Stimulated activated CD8-positive, alpha-beta memory T cell treated with anti-CD3 and anti-CD28 coated beads, Interleukin-4, amount 100 ng/mL, for 24 hours (primary cell): ENCODE data around the gene THRB.
"Not testable (repeated sequence)": the region's sequence is repeated elsewhere in the genome, so short reads cannot be mapped to it uniquely, and the experiment has no call there.

ENCODE experiments used
- DNase-seq: peaks from one replicate; pipeline ENCODE4 v3.0.0-alpha.2; 2020; ENCODE audit warnings: low read depth

THRB gene

GRCh38 chr3:24401090-24401810 lies 93.4 kb downstream of the THRB start:
- DNase-seq = no peak

GRCh38 chr3:24400450-24400849 lies 94.2 kb downstream of the THRB start:
- no peak for DNase-seq

- no peak for DNase-seq
Measured at GRCh38 chr3:24400015-24400414, 94.6 kb downstream of the THRB start.

- no peak for DNase-seq
Measured at GRCh38 chr3:24399614-24400013, 95.0 kb downstream of the THRB start.

- DNase-seq = not testable (repeated sequence)
Measured at GRCh38 chr3:24398712-24399111, 95.9 kb downstream of the THRB start.

- DNase-seq = no peak
Measured at GRCh38 chr3:24396338-24396737, 98.3 kb downstream of the THRB start.

- no peak for DNase-seq
Measured at GRCh38 chr3:24394754-24395153, 99.9 kb downstream of the THRB start.

- DNase-seq = no peak
Measured at GRCh38 chr3:24393316-24393715, 101.3 kb downstream of the THRB start.

- DNase-seq = no peak
Measured at GRCh38 chr3:24390169-24391130, 104.2 kb downstream of the THRB start.

GRCh38 chr3:24389108-24390090 lies 105.3 kb downstream of the THRB start:
- DNase-seq = no peak

- DNase-seq = no peak
Measured at GRCh38 chr3:24388611-24389010, 106.0 kb downstream of the THRB start.

- no peak for DNase-seq
Measured at GRCh38 chr3:24388159-24388558, 106.5 kb downstream of the THRB start.

- DNase-seq = no peak
Measured at GRCh38 chr3:24387493-24387892, 107.2 kb downstream of the THRB start.

GRCh38 chr3:24387000-24387399 lies 107.7 kb downstream of the THRB start:
- no peak for DNase-seq

- DNase-seq = no peak
Measured at GRCh38 chr3:24386458-24386857, 108.2 kb downstream of the THRB start.

- DNase-seq = no peak
Measured at GRCh38 chr3:24385012-24385615, 109.5 kb downstream of the THRB start.

- DNase-seq = no peak
Measured at GRCh38 chr3:24382647-24383046, 112.0 kb downstream of the THRB start.

GRCh38 chr3:24379936-24380335 lies 114.7 kb downstream of the THRB start:
- no peak for DNase-seq

GRCh38 chr3:24378313-24378712 lies 116.3 kb downstream of the THRB start:
- DNase-seq = no peak

GRCh38 chr3:24377218-24377993 lies 117.2 kb downstream of the THRB start:
- no peak for DNase-seq

- no peak for DNase-seq
Measured at GRCh38 chr3:24375947-24376384, 118.7 kb downstream of the THRB start.
